GM12892 (cell line): Measurements from ENCODE around the gene ASAH2.

Source experiments
- POLR2A ChIP-seq: IDR thresholded peaks from 2 replicates; pipeline ENCODE4 v1.6.1; 2011; ENCODE audit warnings: low read depth, low read length, control low read depth
- POLR2AphosphoS5 ChIP-seq: IDR thresholded peaks from 2 replicates; pipeline ENCODE4 v1.6.1; 2011; ENCODE audit warnings: low read depth, low read length, control low read depth
- TAF1 ChIP-seq: IDR thresholded peaks from 2 replicates; pipeline ENCODE4 v1.6.1; 2011; ENCODE audit warnings: low read depth, mild to moderate bottlenecking, control low read depth, low read length, borderline replicate concordance

- TF ChIP-seq POLR2A = no peak
- TF ChIP-seq POLR2AphosphoS5 = no peak
- no peak for TF ChIP-seq TAF1
Observed at GRCh38 chr10:50272531-50272930, 21.2 kb upstream of the ASAH2 start.
